ENCODE results near the gene TSPAN4.

Gene TSPAN4

DNA sequence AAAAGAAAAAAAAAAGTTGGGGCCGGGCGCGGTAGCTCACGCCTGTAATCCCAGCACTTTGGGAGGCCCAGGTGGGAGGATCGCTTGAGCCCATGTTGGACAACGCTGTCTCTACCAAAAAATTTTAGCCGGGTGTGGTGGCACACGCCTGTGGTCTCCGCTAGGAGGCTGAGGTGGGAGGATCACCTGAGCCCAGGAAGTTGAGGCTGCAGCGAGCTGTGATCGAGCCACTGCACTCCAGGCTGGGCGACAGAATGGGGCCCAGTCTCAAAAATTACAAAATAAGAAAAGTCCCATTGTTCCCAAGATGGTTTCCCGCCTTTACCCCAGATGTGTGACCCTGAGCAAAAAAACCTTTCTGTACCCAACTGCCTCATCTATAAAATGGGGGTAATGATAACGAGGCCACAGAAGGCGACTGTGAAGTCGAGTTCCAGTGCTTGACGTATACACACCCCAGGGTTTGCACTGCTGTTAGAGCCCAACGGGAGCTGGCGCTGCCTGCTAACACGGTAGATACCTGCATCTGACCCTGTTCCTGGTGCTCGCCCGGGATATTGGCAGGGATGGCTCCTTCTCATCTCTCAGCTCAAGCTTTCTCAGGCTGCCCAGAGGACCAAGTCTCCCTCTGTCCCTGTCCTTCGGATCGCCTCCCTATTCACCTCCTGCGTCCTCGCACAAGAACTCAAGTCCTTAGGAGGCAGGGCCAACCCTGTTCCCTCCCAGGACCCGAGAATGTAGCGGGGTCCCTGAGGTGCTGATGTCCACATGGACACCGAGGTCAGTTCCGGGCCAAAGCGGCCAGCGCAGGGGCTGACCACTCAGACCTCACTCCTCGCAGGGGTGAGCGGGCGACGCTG is 34.0 kb upstream of the TSPAN4 start:
- DNase-seq, result no peak

- peak; percentile 86 for DNase-seq
These were observed 33.2 kb upstream of the TSPAN4 start, which contains the start of gene RPLP2 for GRCh38 chr11:809287-810039. RPLP2 (plus strand) TSS chr11:809967; CDS start chr11:810235, 268 bp downstream.

- no peak for DNase-seq
These were observed 32.5 kb upstream of the TSPAN4 start for GRCh38 chr11:810040-810567.

DNA sequence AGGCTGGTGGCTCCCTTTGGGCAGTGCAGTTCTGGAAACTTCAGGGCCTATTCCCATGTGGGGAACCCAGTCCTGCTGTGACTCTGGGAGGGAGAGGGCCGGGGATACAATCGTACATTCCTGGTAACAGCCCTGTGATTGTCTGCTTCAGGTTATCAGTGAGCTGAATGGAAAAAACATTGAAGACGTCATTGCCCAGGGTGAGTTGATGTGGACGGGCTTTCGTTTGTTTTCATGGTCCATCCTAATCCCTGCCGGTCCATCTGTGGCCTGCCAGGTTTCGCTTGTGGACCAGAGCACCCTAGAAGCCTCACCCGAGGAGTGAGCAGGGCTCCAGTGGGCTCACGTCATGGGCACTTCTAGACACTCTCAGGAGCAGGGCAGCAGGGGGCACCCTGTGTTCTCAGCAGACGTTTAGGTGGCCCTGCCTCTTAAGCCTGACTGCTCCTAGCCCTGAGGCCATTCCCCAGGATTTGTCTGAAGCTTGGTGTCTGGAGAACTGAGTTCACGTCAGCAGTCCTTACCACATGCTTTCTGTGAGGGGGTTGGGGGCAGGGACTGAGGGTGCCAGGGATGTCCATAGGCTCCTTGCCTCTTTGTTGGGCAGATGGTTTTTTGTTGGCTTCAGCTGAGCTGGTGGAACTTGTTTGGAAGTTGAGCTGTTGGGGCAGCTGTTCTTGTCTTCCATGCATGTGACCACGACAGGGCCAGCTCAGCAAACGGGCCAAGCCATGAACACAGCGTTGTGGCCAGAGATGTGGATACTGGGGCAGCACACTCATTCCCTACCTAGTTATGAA is 31.0 kb upstream of the TSPAN4 start:
- DNase-seq, result no peak

DNA sequence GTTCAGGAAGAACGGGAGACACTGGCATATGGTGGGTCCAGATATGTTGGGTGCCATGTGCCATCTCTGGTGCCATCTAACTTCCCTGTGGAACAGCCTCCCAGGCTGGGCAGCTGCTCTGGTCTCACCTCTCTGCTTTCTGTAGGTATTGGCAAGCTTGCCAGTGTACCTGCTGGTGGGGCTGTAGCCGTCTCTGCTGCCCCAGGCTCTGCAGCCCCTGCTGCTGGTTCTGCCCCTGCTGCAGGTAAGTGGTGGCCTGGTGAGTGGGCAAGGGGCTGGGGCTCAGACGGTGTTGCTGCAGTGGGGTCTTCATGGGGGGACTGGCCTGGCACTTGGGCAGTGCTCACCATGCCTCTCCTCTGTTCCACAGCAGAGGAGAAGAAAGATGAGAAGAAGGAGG is 30.3 kb upstream of the TSPAN4 start:
- DNase-seq, result no peak

DNA sequence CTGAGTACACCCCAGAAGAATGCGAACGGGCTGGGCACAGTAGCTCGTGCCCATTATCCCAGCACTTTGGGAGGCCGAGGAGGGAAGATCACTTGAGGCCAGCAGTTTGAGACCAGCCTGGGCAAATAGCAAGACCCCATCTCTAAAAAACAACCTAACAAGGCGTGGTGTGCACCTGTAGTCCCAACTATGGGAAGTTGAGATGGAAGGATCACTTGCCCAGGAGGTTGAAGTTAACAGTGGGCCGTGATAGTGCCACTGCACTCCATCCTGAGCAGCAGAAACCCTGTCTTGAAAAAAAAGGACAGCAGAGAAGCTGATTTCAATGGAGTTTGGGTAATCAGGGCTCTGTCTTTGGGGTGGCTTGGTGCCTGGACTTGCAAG is 29.6 kb upstream of the TSPAN4 start:
- DNase-seq, result no peak

GRCh38 chr11:813456-814096 is 29.1 kb upstream of the TSPAN4 start:
- DNase-seq, result no peak

- DNase-seq, result no peak
These were observed 26.8 kb upstream of the TSPAN4 start for GRCh38 chr11:815675-816432.

- DNase-seq, result no peak
These were observed 26.2 kb upstream of the TSPAN4 start for GRCh38 chr11:816433-816779.

- DNase-seq, result no peak
These were observed 24.1 kb upstream of the TSPAN4 start, which contains the start of gene PNPLA2 for GRCh38 chr11:818396-819128. PNPLA2 (plus strand) TSS chr11:818914; CDS start chr11:819719, 805 bp downstream.

DNA sequence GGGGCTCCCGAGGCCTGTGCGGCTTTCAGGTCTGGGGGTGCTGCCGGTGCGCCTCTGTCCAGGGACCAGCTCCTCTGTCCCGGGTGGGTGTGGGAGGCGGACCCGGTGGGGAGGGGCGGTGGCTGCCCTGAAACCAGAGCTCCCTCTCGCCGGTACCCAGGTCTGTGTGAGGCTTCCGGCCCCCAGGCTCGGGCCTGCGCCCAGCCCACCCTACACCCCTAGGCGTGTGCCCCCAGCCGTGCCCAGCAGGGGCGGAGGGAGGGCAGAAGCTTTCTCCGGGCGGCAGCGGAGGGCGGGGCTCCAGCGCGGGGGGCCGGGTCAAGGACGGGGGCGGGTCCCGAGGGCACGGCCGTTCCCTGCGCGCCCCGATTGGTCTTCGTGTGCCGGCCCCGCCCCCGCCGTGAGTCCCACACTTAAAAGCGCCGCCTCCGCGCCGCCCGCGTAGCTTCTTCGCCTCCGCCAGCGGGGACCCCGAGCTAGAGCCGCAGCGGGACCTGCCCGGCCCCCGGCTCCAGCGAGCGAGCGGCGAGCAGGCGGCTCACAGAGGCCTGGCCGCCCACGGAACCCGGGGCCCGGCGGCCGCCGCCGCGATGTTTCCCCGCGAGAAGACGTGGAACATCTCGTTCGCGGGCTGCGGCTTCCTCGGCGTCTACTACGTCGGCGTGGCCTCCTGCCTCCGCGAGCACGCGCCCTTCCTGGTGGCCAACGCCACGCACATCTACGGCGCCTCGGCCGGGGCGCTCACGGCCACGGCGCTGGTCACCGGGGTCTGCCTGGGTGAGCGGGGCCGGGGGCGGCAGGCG is 23.3 kb upstream of the TSPAN4 start:
- DNase-seq, result peak; percentile 44

- peak; percentile 71 for DNase-seq
These were observed 22.6 kb upstream of the TSPAN4 start for GRCh38 chr11:819943-820649.

DNA sequence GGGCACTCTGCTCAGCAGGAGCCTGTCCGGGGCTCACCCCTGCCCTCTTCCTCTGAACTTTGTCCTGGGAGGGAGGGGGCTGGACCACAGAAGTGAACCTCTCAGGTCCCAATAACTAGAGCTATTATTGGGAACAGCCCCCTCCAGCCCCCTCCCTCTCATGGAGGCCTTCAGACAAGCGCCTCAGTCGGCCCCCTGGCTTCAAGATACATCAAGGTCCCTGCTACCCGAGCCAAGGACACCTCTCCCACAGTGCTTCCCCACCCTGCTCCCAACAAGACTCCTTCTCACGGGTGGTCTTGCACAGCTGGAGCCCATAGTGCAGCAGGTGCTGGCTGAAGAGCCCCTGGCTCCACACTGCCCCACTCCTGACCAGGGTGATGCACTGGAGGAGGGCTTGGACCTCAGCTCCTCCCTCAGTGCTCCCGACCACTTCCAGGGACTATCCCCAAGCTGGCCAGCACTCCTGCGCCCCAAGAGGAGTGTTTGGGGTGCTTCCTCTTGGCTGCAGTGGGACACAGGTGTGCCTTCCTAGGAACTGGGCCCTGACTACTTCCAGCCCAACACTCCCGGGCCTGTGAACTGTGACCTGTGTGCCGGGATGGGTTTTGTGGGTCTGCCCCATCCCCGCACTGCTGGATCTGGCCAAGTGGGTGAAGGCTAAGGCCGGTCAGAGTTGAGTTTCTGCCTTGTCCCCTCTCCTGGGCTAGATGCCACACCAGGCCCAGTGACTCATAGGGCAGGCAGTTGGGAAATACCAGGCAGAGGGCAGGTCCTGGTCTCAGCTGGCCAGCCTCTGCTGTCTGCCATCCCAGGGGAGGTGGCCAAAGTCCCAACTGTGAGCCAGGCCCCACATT is 21.8 kb upstream of the TSPAN4 start:
- DNase-seq, result no peak

- no peak for DNase-seq
These were observed 20.9 kb upstream of the TSPAN4 start for GRCh38 chr11:821512-822371.

DNA sequence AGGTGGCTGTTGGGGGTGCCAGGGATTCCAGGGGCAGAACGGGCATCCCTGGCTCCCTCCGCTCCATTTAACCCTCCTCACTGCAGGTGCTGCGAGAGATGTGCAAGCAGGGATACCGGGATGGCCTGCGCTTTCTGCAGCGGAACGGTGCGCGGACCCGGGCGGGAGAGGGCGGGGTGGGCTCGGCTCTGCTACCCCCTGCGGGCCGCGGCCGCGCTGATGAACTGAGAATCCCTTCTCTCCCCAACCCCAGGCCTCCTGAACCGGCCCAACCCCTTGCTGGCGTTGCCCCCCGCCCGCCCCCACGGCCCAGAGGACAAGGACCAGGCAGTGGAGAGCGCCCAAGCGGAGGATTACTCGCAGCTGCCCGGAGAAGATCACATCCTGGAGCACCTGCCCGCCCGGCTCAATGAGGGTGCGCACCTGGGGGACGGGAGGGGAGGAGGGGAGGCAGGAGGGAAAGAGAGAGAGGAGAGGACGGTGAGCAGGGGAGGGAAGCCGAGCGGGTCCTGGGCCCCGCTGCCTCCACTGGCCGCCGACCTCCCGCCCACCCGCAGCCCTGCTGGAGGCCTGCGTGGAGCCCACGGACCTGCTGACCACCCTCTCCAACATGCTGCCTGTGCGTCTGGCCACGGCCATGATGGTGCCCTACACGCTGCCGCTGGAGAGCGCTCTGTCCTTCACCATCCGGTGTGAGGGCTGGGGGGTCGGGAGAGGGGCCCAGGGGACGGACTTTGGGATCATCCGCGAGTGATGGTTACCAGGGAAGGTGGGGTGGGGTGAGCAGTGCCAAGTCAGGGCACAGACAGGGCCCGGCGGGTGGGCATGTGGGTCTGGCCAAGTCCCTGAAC is 19.0 kb upstream of the TSPAN4 start:
- peak; percentile 25 for DNase-seq

GRCh38 chr11:824292-824880 is 18.3 kb upstream of the TSPAN4 start:
- DNase-seq, result peak; percentile 74
